Stimulated activated naive CD8-positive, alpha-beta T cell treated with anti-CD3 and anti-CD28 coated beads, Interleukin-15, amount 100 ng/mL, for 72 hours (primary cell): ENCODE data around the gene PSMD10.

Experiments
- ATAC-seq: fragments of 150-1000 bp; cut with Tn5 transposase; 2 replicates; pipeline ENCODE4 v1.10.0; 2021; ENCODE audit warnings: mild to moderate bottlenecking, moderate library complexity
- DNase-seq, 2 donors: peaks; one replicate each; pipeline ENCODE4 v3.0.0; 2021 to 2022
- H3K27ac Mint-ChIP-seq, 2 donors: one replicate each; pipeline ENCODE4 v1.8.0; 2022; ENCODE audit warnings: mild to moderate bottlenecking in 2 of 2, mixed read lengths in 2 of 2, moderate library complexity in 2 of 2
- H3K27me3 Mint-ChIP-seq: one replicate; pipeline ENCODE4 v1.8.0; 2022; ENCODE audit warnings: mixed read lengths
- H3K4me1 Mint-ChIP-seq: one replicate; pipeline ENCODE4 v1.8.0; 2022; ENCODE audit warnings: mild to moderate bottlenecking, mixed read lengths
- H3K4me3 Mint-ChIP-seq, 2 donors: one replicate each; pipeline ENCODE4 v1.8.0; 2022; ENCODE audit warnings: mild to moderate bottlenecking in 2 of 2, mixed read lengths in 2 of 2, moderate library complexity in 1 of 2
- H3K9me3 Mint-ChIP-seq, 2 donors: one replicate each; pipeline ENCODE4 v1.8.0; 2022; ENCODE audit warnings: mixed read lengths in 2 of 2

Gene PSMD10

GRCh38 chrX:108097380-108097779 lies 6.0 kb upstream of the PSMD10 start:
- no peaks in the 10 kb centered on the region for H3K27me3 Mint-ChIP-seq
- no peaks in the 10 kb centered on the region for H3K9me3 Mint-ChIP-seq
- H3K27ac Mint-ChIP-seq = no peak overlapping the region
- ATAC-seq (no peak), DNase-seq (no peak)
- H3K4me1 Mint-ChIP-seq = peaks cover 10% of the 10 kb centered on the region
- H3K4me3 Mint-ChIP-seq = no peak overlapping the region

- H3K9me3 Mint-ChIP-seq = no peaks in the 10 kb centered on the region
- DNase-seq = no peak
Observed at GRCh38 chrX:108091878-108092291, 543 bp upstream of the PSMD10 start.

DNA sequence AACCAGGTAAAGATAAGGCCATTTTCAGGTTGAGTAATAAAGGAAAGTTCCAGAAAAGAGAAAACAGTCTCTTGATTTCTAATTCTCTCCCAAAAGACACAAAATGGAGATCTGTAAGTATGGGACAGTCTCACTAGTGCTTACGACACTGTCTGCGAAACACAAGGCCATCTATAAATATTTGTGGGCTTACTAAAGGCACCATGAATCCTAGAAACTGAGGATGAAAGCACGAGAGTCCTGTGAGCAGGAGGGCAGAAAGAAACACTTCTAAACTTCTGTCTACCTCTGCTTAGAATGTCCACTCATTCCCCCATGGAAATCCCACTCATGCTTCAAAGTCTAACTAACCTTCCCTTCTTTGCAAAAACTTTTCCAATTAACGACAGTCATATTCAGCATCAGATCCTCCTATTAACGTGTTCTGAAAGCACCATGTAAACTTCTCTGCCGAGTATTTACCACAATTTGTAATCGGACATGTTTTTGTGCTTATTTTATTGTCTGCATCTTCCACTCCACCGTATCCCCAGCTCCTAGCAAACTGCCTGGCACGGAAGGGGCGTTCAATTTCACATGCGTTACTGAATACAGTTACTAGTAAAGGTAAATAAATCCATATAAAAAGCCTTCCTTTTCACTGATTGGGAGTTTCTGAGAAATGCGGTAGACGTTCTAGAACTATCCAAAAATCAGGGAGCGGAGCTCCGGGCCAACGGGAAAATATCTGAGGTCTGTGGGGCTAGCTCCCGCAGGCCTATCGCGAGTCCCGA lies 665 bp downstream of the PSMD10 start:
- DNase-seq = peak in 1 of 2 donors; percentile 1
- no peak for ATAC-seq
- Mint-ChIP-seq H3K4me1 (peaks cover 10% of the 10 kb centered on the region), H3K9me3 (no peaks in the 10 kb centered on the region), H3K27ac (no peak overlapping the region), H3K27me3 (no peaks in the 10 kb centered on the region), H3K4me3 (no peak overlapping the region)

More at GRCh38 chrX:108091878-108092291, 543 bp upstream of the PSMD10 start:
- Mint-ChIP-seq H3K27ac (no peak overlapping the region), H3K4me3 (no peak overlapping the region), H3K4me1 (peaks cover 10% of the 10 kb centered on the region), H3K27me3 (no peaks in the 10 kb centered on the region)
- peak; percentile 54 for ATAC-seq

DNA sequence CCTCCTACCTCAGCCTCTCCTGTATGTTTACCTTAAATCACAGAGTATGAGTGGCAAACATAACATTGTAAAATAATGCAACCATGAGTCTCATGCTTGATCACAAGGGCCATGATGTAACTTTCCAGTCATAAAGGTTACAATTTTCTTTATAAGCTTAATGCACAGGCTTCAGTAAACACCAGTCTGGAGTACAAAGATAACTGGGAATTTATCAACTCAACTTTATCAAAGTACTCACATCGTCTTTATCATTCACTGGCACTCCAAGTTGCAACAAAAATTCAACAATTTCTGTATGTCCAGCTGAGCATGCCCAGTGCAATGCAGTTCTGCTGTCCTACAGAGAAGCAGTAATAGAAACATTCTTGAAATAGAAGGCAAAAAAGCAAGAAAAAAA lies 2.8 kb downstream of the PSMD10 start:
- Mint-ChIP-seq H3K4me1 (peaks cover 3% of the 10 kb centered on the region), H3K27ac (no peak overlapping the region), H3K27me3 (no peaks in the 10 kb centered on the region), H3K9me3 (no peaks in the 10 kb centered on the region), H3K4me3 (no peak overlapping the region)
- DNase-seq (no peak), ATAC-seq (no peak)

DNA sequence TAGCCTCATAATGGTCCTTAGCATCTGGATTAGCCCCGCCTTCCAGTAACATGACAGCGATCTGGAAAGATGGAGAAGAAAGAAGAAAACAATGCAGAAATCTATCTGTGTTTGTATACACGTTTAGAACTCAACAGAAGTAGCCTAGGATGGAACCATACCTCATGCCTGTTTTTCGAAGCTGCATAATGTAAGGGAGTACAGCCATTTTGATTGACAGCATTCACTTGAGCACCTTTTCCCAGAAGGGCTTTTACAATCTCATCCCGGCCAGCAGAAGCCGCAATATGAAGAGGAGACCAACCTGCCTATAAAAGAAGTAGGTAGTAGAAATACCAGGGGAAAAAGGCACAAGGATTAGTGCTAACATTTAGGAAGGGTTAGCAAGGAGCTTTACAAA lies 3.5 kb downstream of the PSMD10 start:
- Mint-ChIP-seq H3K27ac (no peak overlapping the region), H3K9me3 (no peaks in the 10 kb centered on the region), H3K4me1 (no peaks in the 10 kb centered on the region), H3K27me3 (no peaks in the 10 kb centered on the region), H3K4me3 (no peak overlapping the region)
- ATAC-seq (no peak), DNase-seq (no peak)

DNA sequence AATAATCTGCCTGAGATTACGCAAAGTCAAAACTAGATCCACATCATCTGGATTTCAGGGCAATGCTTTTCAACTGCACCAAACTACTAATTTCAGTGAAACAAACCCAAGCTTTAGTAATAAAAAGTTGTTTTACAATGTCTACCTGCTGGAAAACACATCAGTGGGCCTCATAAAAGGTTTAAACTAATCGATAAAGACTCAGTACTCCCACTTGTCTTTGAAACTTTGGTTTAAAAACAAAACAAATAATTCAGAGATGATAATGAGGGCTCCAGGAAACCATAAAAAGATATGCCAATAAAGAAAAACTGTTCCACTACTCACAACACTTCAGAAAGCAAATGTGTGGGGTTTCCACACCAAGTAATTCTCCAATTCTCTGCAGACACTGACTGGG lies 10.2 kb downstream of the PSMD10 start:
- Mint-ChIP-seq H3K4me3 (no peak overlapping the region), H3K27ac (no peak overlapping the region), H3K4me1 (no peaks in the 10 kb centered on the region)

DNA sequence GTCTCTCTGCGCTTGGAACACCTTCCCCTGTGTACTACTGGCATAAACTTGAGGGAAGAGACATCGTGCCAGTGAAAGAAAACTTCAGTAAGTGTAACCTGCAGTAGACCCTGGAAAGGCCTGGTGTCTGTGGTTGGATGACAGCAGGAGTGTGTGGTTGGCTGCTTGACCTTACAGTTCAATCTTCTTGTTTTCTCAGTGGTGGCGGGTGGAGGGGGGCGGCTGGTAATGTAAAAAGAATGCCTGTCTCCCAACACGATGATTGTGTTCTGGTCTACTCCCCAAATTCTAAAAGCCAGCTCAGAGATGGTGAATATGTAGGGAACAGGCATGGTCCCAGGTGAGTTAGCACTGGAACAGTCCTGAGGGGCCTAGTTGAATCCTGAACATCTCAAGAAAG lies 18.6 kb downstream of the PSMD10 start:
- H3K4me1 Mint-ChIP-seq = peaks cover 13% of the 10 kb centered on the region
- no peak overlapping the region for H3K27ac Mint-ChIP-seq
- H3K9me3 Mint-ChIP-seq = no peaks in the 10 kb centered on the region
- no peak overlapping the region for H3K4me3 Mint-ChIP-seq
- no peak for ATAC-seq
- H3K27me3 Mint-ChIP-seq = no peaks in the 10 kb centered on the region
- no peak for DNase-seq

More for the DNA sequence above, 10.2 kb downstream of the PSMD10 start:
- no peak for DNase-seq
- no peak for ATAC-seq
- Mint-ChIP-seq H3K9me3 (no peaks in the 10 kb centered on the region), H3K27me3 (no peaks in the 10 kb centered on the region)

DNA sequence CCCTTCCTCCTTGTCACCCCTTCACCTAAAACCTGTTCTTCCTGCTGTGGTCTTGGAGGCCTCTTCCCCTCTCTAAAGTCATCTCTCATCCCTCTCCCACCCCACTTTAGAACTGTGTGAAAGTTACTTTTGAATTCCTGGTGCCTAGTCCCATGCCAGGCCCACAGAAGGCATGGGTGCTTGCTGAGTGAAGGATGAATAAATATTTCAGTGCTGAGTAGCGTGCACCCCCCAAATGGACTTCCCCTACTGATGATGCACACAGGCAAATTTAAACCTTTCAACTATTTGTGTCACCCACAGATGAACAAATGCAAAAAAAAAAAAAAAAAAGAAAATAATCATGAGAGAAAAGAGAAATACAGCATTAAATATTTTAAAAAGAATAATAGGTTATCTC lies 19.8 kb downstream of the PSMD10 start:
- H3K4me3 Mint-ChIP-seq = no peak overlapping the region

GRCh38 chrX:108070891-108071290 lies 20.5 kb downstream of the PSMD10 start:
- Mint-ChIP-seq H3K4me1 (peaks cover 13% of the 10 kb centered on the region), H3K4me3 (no peak overlapping the region), H3K9me3 (no peaks in the 10 kb centered on the region), H3K27ac (no peak overlapping the region), H3K27me3 (no peaks in the 10 kb centered on the region)
- ATAC-seq (no peak), DNase-seq (no peak)

More for the DNA sequence above, 19.8 kb downstream of the PSMD10 start:
- no peak for DNase-seq
- no peaks in the 10 kb centered on the region for H3K27me3 Mint-ChIP-seq
- H3K9me3 Mint-ChIP-seq = no peaks in the 10 kb centered on the region
- no peak for ATAC-seq
- peaks cover 13% of the 10 kb centered on the region for H3K4me1 Mint-ChIP-seq
- no peak overlapping the region for H3K27ac Mint-ChIP-seq

- H3K27me3 Mint-ChIP-seq = no peaks in the 10 kb centered on the region
- H3K4me1 Mint-ChIP-seq = peaks cover 24% of the 10 kb centered on the region
- H3K4me3 Mint-ChIP-seq = no peak overlapping the region
- ATAC-seq (no peak), DNase-seq (no peak)
- no peaks in the 10 kb centered on the region for H3K9me3 Mint-ChIP-seq
- H3K27ac Mint-ChIP-seq = peak overlapping the region in 1 of 2 donors; percentile 86
Observed at GRCh38 chrX:108068121-108068520, 23.2 kb downstream of the PSMD10 start.

DNA sequence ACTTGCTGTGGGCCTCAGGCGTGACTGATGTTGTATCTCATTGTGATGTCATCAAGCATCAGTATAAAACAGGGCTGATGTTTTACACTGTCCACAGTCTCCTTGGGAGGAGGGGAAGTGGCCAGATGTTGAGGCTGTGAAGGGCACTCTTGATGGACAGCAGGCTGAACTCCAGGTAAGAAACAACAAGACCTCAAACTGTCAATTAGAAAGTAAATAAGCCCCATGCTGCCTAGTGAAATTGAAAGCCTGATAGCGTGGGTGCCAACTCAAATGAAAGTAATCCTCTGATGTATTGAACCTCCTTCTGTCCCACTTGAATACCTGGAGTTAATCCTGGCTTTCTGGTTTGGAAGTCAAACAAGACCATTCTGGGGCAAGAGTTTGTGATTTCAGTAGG lies 26.7 kb downstream of the PSMD10 start:
- no peak overlapping the region for H3K4me3 Mint-ChIP-seq
- H3K4me1 Mint-ChIP-seq = peaks cover 18% of the 10 kb centered on the region
- ATAC-seq = no peak
- no peak overlapping the region for H3K27ac Mint-ChIP-seq
- no peak for DNase-seq
- no peaks in the 10 kb centered on the region for H3K9me3 Mint-ChIP-seq
- no peaks in the 10 kb centered on the region for H3K27me3 Mint-ChIP-seq

GRCh38 chrX:108064001-108064400 lies 27.3 kb downstream of the PSMD10 start:
- no peak for DNase-seq
- Mint-ChIP-seq H3K9me3 (no peaks in the 10 kb centered on the region), H3K4me3 (no peak overlapping the region), H3K27ac (no peak overlapping the region), H3K4me1 (peaks cover 18% of the 10 kb centered on the region), H3K27me3 (no peaks in the 10 kb centered on the region)
- ATAC-seq = no peak

DNA sequence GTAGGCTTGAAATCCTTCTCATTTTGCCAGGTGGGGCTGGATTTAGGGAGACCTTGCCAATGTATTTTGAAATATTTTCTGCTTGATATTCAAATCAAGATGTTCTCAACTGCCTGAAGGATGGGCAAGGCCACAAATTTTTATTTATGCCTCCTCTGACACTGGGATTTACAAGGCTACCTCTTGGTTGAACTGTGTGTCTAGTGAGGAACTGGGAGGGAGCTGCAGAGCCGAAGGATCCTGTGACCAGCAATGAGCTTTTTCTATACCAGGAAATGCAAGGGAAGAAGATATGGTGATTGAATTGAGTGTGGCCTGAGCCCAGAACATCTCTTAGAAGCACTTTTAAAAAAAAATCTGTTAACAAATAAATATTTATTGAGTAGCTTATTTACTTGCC lies 31.5 kb downstream of the PSMD10 start:
- no peak overlapping the region for H3K4me3 Mint-ChIP-seq
- DNase-seq (no peak), ATAC-seq (no peak)
- no peak overlapping the region for H3K27ac Mint-ChIP-seq
- no peaks in the 10 kb centered on the region for H3K27me3 Mint-ChIP-seq
- peaks cover 11% of the 10 kb centered on the region for H3K4me1 Mint-ChIP-seq
- H3K9me3 Mint-ChIP-seq = no peaks in the 10 kb centered on the region

GRCh38 chrX:108055546-108055945 lies 35.8 kb downstream of the PSMD10 start:
- Mint-ChIP-seq H3K9me3 (no peaks in the 10 kb centered on the region), H3K4me1 (peaks cover 7% of the 10 kb centered on the region), H3K4me3 (no peak overlapping the region), H3K27me3 (no peaks in the 10 kb centered on the region), H3K27ac (no peak overlapping the region)
- no peak for ATAC-seq
- no peak for DNase-seq

- peaks cover 7% of the 10 kb centered on the region for H3K4me1 Mint-ChIP-seq
- no peak overlapping the region for H3K4me3 Mint-ChIP-seq
- H3K9me3 Mint-ChIP-seq = no peaks in the 10 kb centered on the region
- ATAC-seq (peak; percentile 85), DNase-seq (no peak)
- H3K27ac Mint-ChIP-seq = no peak overlapping the region
- H3K27me3 Mint-ChIP-seq = no peaks in the 10 kb centered on the region
Observed at GRCh38 chrX:108053218-108053617, 38.1 kb downstream of the PSMD10 start.

DNA sequence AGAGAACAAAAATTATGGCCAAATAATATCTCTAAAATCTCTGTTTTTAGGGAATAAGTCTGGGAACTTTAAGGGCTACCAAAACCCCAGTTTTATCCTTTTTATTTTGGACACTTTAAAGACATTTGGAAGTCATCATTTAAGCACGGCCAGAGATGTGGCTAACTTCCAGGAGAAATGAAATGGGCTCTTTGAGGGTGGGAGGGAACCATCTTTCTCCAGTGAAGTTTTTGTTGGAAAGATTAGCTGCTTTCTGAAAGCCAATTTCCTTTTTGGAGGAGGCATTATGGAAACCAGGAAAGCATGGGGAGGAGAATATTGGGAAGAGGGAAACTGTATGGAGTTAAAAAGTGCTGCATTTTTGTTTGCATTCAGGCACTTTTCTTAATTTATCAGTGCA lies 41.7 kb downstream of the PSMD10 start:
- no peak overlapping the region for H3K4me3 Mint-ChIP-seq
- no peak overlapping the region for H3K27ac Mint-ChIP-seq
- no peaks in the 10 kb centered on the region for H3K9me3 Mint-ChIP-seq
- no peaks in the 10 kb centered on the region for H3K27me3 Mint-ChIP-seq
- H3K4me1 Mint-ChIP-seq = peaks cover 7% of the 10 kb centered on the region
- ATAC-seq = no peak
- DNase-seq = no peak
